HG02571 (cell line): ENCODE results near the gene CARD18.
"Not testable (repeated sequence)": the region's sequence is repeated elsewhere in the genome, so short reads cannot be mapped to it uniquely, and the experiment has no call there.

Experiments
- ATAC-seq: cut with Tn5 transposase; IDR thresholded peaks from one replicate; pipeline ENCODE4 v1.9.1; 2021; ENCODE audit warnings: mild to moderate bottlenecking, moderate library complexity; ENCODE audit not compliant: unreplicated experiment

The CARD18 gene

GRCh38 chr11:105135883-105136282, 3.7 kb downstream of the CARD18 start:
- no peak for ATAC-seq

GRCh38 chr11:105132716-105133511, 6.7 kb downstream of the CARD18 start:
- no peak for ATAC-seq

GRCh38 chr11:105130189-105130813, 9.3 kb downstream of the CARD18 start:
- ATAC-seq = no peak

- ATAC-seq = no peak
These were observed 14.8 kb downstream of the CARD18 start for GRCh38 chr11:105124756-105125155.

- no peak for ATAC-seq
These were observed 28.2 kb downstream of the CARD18 start for GRCh38 chr11:105111145-105111944.

GRCh38 chr11:105110688-105111030, 28.9 kb downstream of the CARD18 start:
- ATAC-seq = no peak

GRCh38 chr11:105109855-105110687, 29.5 kb downstream of the CARD18 start:
- no peak for ATAC-seq

GRCh38 chr11:105109321-105109720, 30.2 kb downstream of the CARD18 start:
- no peak for ATAC-seq

- no peak for ATAC-seq
These were observed 31.3 kb downstream of the CARD18 start for GRCh38 chr11:105108247-105108646.

- not testable (repeated sequence) for ATAC-seq
These were observed 32.2 kb downstream of the CARD18 start for GRCh38 chr11:105107226-105107825.

- ATAC-seq = no peak
These were observed 33.4 kb downstream of the CARD18 start for GRCh38 chr11:105106140-105106539.

- no peak for ATAC-seq
These were observed 35.3 kb downstream of the CARD18 start for GRCh38 chr11:105104292-105104691.

- no peak for ATAC-seq
These were observed 36.2 kb downstream of the CARD18 start for GRCh38 chr11:105103336-105103735.

- ATAC-seq = not testable (repeated sequence)
These were observed 37.4 kb downstream of the CARD18 start for GRCh38 chr11:105102079-105102581.

- no peak for ATAC-seq
These were observed 38.5 kb downstream of the CARD18 start for GRCh38 chr11:105100981-105101630.

- no peak for ATAC-seq
These were observed 39.4 kb downstream of the CARD18 start for GRCh38 chr11:105100206-105100605.

- ATAC-seq = not testable (repeated sequence)
These were observed 40.0 kb downstream of the CARD18 start for GRCh38 chr11:105099594-105099993.

GRCh38 chr11:105092256-105093239, 47.0 kb downstream of the CARD18 start:
- no peak for ATAC-seq
